Hepatocyte (in vitro differentiated cells): ENCODE measurements around the gene PNMA6E. TPM values are rescaled to one million over a fixed set of nuclear protein-coding genes. Genes with fewer than 3 reads are reported as not detected.
A peak's percentile ranks its signal among the peaks of the same experiment; 100 is the strongest.

ENCODE experiments used
- DNase-seq: peaks from one replicate; pipeline ENCODE4 v3.0.0-alpha.2; 2016; ENCODE audit warnings: low spot score
- H2AFZ ChIP-seq: fragments of 200-600 bp; sonication (generic); 2 replicates; pipeline ENCODE4 v1.6.0; 2016; ENCODE audit warnings: antibody characterized with exemption, mild to moderate bottlenecking
- H3K27ac ChIP-seq: fragments of 200-600 bp; sonication (generic); 2 replicates; pipeline ENCODE4 v1.5.1; 2016; ENCODE audit warnings: mild to moderate bottlenecking
- H3K27me3 ChIP-seq: fragments of 200-600 bp; sonication (generic); 2 replicates; pipeline ENCODE4 v1.6.1; 2016
- H3K36me3 ChIP-seq: fragments of 200-600 bp; sonication (generic); replicated peaks from 2 replicates; pipeline ENCODE4 v1.5.1; 2016; ENCODE audit warnings: low read depth; ENCODE audit not compliant: insufficient read depth
- H3K4me1 ChIP-seq: fragments of 200-600 bp; sonication (generic); 2 replicates; pipeline ENCODE4 v1.5.1; 2016; ENCODE audit warnings: mild to moderate bottlenecking, moderate library complexity; ENCODE audit not compliant: insufficient read depth
- H3K4me2 ChIP-seq: fragments of 200-600 bp; sonication (generic); 2 replicates; pipeline ENCODE4 v1.6.0; 2016
- H3K4me3 ChIP-seq: fragments of 200-600 bp; sonication (generic); 2 replicates; pipeline ENCODE4 v1.5.1; 2016; ENCODE audit warnings: mild to moderate bottlenecking
- H3K79me2 ChIP-seq: fragments of 200-600 bp; sonication (generic); 2 replicates; pipeline ENCODE4 v1.6.0; 2017; ENCODE audit warnings: mild to moderate bottlenecking
- H3K9me2 ChIP-seq: fragments of 200-600 bp; sonication (generic); replicated peaks from 2 replicates; pipeline ENCODE4 v1.6.0; 2017; ENCODE audit warnings: mild to moderate bottlenecking; ENCODE audit not compliant: insufficient read depth
- H3K9me3 ChIP-seq: fragments of 200-600 bp; sonication (generic); 2 replicates; pipeline ENCODE4 v1.5.1; 2016; ENCODE audit warnings: low read depth, mild to moderate bottlenecking
- H4K20me1 ChIP-seq: fragments of 200-600 bp; sonication (generic); 2 replicates; pipeline ENCODE4 v1.6.0; 2016; ENCODE audit warnings: mild to moderate bottlenecking; ENCODE audit not compliant: insufficient read depth, poor library complexity, severe bottlenecking
- EZH2 ChIP-seq: fragments of 200-600 bp; sonication (generic); IDR thresholded peaks from 2 replicates; pipeline ENCODE4 v1.6.1; 2016; ENCODE audit warnings: antibody characterized with exemption, mild to moderate bottlenecking, borderline replicate concordance
- EZH2phosphoT487 ChIP-seq: fragments of 200-600 bp; sonication (generic); IDR thresholded peaks from one replicate; pipeline ENCODE4 v1.6.1; 2018; ENCODE audit warnings: antibody characterized with exemption, mild to moderate bottlenecking, low read depth, moderate library complexity; ENCODE audit not compliant: unreplicated experiment, severe bottlenecking
- WGBS: methylation state at CpG from one replicate; pipeline ENCODE4 v1.1.6; 2016; ENCODE audit warnings: low lambda C conversion rate; ENCODE audit errors: missing lambda C conversion rate; 5-methylcytosine and 5-hydroxymethylcytosine counted together
- polyA plus RNA-seq: library from polyadenylated mRNA; unstranded; fragments of >200 nt; fragmentation: Nextera tagmentation; extraction: Ambion mirVana; gene quantifications from 2 replicates; pipeline ENCODE4 v1.2.1, GENCODE V29; 2016
- total RNA-seq: library from RNA; depleted of rRNA; stranded (reverse); fragments of >200 nt; gene quantifications from 2 replicates; pipeline ENCODE4 v1.2.3, GENCODE V29; 2014
- TF ChIP-seq, protein P1 (sequence below): fragments of 200-600 bp; sonication (generic); IDR thresholded peaks from 2 replicates; pipeline ENCODE4 v1.5.1; 2016; ENCODE audit warnings: antibody characterized with exemption, mild to moderate bottlenecking; ENCODE audit not compliant: poor library complexity

The PNMA6E gene
- total and polyA plus RNA-seq, 2 experiments from 2014 or later: not detected

- TF ChIP-seq, protein P1, sequence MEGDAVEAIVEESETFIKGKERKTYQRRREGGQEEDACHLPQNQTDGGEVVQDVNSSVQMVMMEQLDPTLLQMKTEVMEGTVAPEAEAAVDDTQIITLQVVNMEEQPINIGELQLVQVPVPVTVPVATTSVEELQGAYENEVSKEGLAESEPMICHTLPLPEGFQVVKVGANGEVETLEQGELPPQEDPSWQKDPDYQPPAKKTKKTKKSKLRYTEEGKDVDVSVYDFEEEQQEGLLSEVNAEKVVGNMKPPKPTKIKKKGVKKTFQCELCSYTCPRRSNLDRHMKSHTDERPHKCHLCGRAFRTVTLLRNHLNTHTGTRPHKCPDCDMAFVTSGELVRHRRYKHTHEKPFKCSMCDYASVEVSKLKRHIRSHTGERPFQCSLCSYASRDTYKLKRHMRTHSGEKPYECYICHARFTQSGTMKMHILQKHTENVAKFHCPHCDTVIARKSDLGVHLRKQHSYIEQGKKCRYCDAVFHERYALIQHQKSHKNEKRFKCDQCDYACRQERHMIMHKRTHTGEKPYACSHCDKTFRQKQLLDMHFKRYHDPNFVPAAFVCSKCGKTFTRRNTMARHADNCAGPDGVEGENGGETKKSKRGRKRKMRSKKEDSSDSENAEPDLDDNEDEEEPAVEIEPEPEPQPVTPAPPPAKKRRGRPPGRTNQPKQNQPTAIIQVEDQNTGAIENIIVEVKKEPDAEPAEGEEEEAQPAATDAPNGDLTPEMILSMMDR: no peak
- TF ChIP-seq EZH2: no peak
- TF ChIP-seq EZH2phosphoT487: no peak
- no peaks in the 10 kb centered on the region for H3K79me2 ChIP-seq
- H3K4me3 ChIP-seq: no peak overlapping the region
- no peaks in the 10 kb centered on the region for H3K4me1 ChIP-seq
- WGBS: 80% methylated on average over 3 of the region's 3 CpGs
- no peaks in the 10 kb centered on the region for H3K36me3 ChIP-seq
- H3K9me2 ChIP-seq: no peaks in the 10 kb centered on the region
- H2AFZ ChIP-seq: no peak overlapping the region
- no peaks in the 10 kb centered on the region for H4K20me1 ChIP-seq
- DNase-seq: no peak
- H3K27me3 ChIP-seq: no peaks in the 10 kb centered on the region
- no peaks in the 10 kb centered on the region for H3K9me3 ChIP-seq
- no peak overlapping the region for H3K4me2 ChIP-seq
- H3K27ac ChIP-seq: no peak overlapping the region
Observed at GRCh38 chrX:153426204-153426603, 25.1 kb upstream of the PNMA6E start.

GRCh38 chrX:153423652-153424051, 22.5 kb upstream of the PNMA6E start:
- Histone ChIP-seq H3K79me2 (no peaks in the 10 kb centered on the region), H3K4me3 (no peak overlapping the region), H3K9me3 (no peaks in the 10 kb centered on the region), H3K4me2 (no peak overlapping the region), H3K27ac (no peak overlapping the region), H4K20me1 (no peaks in the 10 kb centered on the region), H3K36me3 (no peaks in the 10 kb centered on the region), H3K4me1 (no peaks in the 10 kb centered on the region), H3K9me2 (no peaks in the 10 kb centered on the region), H3K27me3 (no peaks in the 10 kb centered on the region), H2AFZ (no peak overlapping the region)
- 77% methylated on average over 8 of the region's 8 CpGs for WGBS
- TF ChIP-seq EZH2: no peak
- TF ChIP-seq, protein P1: no peak
- TF ChIP-seq EZH2phosphoT487: no peak
- DNase-seq: peak; percentile 35

GRCh38 chrX:153421856-153422255, 20.7 kb upstream of the PNMA6E start:
- no peak overlapping the region for H3K27ac ChIP-seq
- no peaks in the 10 kb centered on the region for H3K27me3 ChIP-seq
- no peak for TF ChIP-seq EZH2
- TF ChIP-seq EZH2phosphoT487: no peak
- TF ChIP-seq, protein P1: no peak
- no peaks in the 10 kb centered on the region for H3K9me2 ChIP-seq
- no peaks in the 10 kb centered on the region for H3K79me2 ChIP-seq
- no peak overlapping the region for H3K4me2 ChIP-seq
- H3K36me3 ChIP-seq: no peaks in the 10 kb centered on the region
- H4K20me1 ChIP-seq: no peaks in the 10 kb centered on the region
- H3K9me3 ChIP-seq: no peaks in the 10 kb centered on the region
- no peak for DNase-seq
- no peak overlapping the region for H2AFZ ChIP-seq
- H3K4me3 ChIP-seq: no peak overlapping the region
- 86% methylated on average over 18 of the region's 18 CpGs for WGBS
- no peaks in the 10 kb centered on the region for H3K4me1 ChIP-seq
